ENCODE data around the gene KCTD14.
"Not testable (repeated sequence)": the region's sequence is repeated elsewhere in the genome, so short reads cannot be mapped to it uniquely, and the experiment has no call there.

Gene KCTD14

DNA sequence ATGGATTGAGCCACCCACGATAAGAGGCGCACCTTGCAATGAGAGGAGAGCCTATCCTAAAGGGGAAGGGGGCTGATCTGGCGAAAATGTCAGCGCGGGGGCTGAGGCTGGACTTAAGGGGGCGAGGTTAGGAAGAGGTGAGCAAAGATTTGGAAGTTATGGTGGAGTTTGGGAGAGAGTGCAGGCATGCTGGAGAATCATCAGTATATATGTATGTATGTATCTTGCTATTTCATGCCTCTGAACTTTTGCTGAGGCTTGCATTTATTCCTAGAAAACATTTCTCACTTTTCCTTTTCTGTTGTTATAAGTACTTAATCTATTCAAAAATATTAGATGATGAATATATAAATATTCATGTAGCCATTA is 23.4 kb upstream of the KCTD14 start:
- DNase-seq, result no peak

DNA sequence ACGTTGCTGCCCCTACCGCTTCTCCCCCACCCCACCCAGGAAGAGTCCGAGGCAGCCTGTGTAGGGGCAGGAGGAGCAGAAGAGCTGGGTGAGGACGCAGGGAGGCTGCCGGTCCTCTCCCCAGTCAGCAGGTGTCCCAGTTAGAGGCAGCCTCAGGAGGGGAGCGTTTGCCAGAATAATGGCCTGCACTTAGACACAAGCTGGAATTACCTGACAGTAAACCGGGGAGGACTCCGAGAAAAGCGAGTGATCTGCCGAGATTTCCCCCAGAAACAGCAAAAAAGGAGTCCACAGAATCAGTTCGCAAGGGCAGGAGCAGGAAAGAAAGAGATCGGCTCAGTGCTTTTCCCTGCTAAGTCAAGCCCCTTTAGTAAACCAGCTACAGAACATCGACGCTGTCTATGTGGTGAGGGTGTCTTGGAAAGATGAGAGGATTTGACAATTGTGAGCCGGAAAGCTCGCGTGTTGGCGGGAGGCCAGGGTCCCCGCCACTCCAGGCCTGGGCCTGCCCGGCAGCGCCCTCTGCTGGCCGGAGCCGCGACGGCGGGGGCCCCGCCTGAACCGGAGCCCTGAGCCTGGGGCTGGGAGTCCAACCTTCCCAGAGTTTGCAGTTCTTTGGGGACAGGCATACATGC is 22.9 kb upstream of the KCTD14 start:
- peak; percentile 72 for DNase-seq

DNA sequence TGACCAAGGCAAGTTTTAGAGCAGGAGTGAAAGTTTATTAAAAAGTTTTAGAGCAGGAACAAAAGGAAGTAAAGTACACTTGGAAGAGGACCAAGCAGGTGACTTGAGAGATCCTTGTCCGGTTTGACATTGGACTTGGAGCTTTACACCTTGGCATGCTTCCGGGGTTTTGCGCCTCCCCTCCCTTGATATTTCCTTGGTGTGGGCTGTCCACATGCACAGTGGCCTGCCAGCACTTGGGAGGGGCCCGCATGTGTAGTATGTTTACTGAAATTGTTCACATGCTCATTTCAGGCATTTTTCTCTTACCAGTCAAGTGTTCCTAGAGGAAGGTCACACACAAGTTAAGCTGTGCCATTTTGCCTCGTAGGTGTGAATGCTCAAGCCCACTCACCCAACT is 21.6 kb upstream of the KCTD14 start:
- no peak for DNase-seq

DNA sequence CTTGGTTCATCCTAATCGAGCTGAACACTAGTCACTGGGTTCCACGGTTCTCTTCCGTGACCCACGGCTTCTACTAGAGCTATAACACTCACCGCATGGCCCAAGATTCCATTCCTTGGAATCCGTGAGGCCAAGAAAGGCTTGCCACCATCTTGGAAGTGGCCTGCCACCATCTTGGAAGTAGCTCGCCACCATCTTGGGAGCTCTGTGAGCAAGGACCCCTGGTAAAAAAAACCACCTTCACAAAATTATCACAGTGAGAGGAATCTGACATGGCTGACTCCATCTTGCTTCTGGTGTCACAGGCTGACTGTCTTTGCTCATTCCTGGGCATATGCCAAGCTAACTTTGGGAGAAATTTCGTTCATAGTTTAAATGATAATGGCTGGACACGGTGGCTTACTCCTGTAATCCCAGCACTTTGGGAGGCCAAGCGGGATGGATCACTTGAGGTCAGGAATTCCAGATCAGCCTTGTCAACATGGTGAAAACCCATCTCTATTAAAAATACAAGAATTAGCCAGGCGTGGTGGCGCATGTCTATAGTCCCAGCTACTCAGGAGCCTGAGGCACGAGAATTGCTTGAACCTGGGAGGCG is 18.9 kb upstream of the KCTD14 start:
- no peak for DNase-seq

DNA sequence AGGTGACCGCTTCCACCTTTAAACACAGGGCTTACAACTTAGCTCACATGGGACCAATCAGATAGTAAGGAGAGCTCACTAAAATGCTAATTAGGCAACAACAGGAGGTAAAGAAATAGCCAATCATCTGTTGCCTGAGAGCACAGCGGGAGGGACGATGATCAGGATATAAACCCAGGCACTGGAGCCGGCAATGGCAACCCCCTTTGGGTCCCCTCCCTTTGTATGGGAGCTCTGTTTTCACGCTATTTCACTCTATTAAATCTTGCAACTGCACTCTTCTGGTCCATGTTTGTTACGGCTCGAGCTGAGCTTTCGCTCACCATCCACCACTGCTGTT is 18.3 kb upstream of the KCTD14 start:
- not testable (repeated sequence) for DNase-seq

DNA sequence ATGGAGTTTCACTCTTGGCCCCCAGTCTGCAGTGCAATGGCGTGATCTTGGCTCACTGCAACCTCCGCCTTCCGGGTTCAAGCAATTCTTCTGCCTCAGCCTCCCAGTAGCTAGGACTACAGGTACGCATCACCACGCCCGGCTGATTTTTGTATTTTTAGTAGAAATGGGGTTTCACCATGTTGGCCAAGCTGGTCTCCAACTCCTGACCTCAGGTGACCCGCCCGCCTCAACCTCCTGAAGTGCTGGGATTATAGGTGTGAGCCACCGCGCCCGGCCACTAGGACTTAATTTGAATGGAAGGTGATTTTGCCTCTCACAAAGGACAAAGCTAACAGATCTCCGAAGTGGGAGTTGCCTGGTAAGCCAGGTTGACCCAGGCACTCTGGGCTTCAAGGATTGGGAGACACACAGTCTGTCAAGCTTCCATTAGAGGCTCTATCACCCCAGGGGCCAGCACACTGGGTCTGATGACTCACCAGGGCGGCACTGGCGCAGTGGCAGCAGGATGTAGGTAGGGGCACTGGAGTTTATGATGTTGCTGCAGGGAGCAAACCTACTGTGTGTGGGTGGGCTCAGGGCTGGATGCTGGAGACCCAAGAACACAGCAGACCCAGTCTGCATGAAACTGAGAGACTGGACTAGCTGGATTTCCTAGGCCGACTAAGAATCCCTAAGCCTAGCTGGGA is 17.8 kb upstream of the KCTD14 start:
- no peak for DNase-seq

DNA sequence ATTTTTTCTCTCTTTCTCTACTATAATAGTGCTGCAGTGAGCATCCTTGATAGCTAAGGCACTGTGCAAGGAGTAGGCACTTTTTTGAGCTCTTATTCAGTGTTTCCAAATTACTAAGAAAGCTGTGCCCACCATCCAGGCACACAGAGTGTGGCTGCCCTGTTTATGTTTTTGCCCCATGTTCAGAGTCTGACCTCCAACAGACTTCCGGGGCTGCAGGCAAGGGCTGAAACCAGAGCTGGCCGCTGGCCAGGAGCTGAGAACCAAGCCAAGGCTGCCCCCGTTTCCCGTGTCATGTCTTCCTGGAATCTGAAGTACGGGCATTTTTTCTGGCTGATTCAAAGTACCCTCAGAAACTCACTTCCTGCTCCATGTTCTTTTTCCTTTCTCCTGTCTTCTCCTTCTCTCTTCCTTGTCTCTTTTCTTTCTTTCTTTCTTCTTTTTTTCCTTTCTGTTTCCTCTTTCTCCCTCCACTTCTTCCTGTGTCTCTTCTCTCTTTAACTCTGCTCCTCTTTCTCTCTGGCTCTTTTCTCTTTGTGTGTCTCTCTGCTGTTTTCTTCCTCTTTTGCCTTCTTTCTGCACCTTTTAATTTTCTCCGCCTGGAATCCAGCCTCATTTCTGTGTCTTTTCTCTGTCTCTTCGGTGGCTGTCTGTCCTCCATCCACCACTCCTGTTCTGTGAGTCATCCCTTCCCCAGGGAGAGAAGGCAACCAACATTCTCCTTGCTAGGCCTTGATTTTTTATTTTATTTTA is 17.0 kb upstream of the KCTD14 start:
- DNase-seq, result no peak

DNA sequence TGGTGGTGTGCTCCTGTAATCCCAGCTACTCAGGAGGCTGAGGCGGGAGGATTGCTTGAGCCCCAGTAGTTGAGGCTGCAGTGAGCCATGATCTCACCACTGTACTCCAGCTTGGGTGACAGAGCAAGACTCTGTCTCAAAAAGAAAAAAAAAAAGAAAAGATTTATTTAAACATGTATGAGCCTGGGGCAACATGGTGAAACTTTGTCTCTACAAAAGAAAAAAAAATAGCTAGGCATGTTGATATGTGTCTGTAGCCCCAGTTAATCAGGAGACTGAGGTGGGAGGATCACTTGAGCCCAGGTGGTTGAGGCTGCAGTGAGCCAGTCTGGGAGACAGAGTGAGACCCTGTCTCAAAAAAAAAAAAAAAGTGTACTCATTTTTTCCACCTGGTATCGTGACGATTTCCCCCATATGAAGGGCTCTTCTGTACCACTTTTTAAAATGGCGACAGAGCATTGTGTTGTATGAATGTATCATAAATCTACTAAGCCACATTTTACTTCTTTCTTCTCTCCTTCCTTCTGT is 16.4 kb upstream of the KCTD14 start:
- DNase-seq, result no peak

DNA sequence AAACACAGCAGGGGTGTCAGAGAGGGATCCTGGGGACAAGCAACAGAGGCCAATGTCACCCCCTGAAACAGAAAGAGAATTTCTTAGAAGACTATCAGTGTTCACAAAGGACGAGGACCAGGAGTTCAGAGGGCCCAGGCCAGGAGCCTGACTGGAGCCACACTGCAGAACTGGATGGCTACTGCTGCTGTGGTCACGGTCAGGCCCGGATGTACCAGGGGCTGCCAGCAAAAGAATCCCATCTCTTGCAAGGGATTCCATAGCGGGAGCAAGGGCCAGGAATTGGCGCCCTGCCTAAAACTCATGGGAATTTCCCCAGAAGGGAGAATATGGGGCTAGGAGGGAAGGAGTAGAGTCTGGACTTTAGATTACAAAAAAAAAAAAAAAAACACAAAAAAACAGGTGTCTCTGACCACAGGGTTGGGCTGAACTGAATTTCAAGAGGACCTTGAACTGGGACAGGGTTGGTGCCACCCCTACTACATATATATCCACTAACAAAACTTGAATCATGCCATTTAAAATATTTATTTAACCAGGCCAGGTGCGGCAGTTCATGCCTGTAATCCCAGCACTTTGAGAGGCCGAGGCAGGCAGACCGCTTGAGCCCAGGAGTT is 15.7 kb upstream of the KCTD14 start:
- DNase-seq, result no peak

DNA sequence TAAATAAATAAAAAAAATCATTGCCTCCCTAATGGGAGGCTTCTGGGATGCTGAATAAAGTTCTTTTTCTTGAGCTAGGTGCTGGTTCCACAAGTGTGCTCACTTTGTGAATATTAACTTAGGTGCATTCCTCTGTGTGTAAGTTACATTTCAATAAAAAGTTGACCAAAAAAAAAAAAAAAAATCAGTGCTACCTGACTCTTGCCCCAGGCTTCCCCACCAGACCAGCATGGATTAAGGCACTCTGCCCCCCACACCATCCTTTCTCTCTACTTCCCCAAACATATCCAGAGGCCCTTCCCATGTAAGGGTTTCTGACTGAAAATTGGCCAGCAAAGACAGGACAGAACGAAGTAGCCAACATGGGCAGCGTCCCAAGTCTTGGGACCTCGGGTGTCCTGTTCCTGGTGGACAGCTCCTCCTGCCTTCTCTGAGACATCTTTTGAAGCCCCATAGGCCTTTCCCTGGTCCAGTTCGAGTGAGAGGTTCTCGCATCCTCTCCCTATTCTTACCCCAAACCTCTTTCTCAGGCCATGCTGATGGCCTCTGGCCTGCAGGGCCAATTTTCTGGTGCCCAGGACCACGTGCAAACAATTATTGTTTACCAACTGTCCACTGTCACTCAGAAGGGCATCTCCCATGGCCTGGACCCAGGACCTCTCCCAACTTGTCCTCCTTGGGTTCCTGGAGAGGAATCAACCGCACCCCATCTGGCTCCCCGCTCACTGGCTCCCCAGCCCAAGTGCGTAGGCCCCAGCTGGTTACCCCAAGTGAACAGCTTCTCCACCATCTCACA is 14.9 kb upstream of the KCTD14 start:
- DNase-seq, result no peak

DNA sequence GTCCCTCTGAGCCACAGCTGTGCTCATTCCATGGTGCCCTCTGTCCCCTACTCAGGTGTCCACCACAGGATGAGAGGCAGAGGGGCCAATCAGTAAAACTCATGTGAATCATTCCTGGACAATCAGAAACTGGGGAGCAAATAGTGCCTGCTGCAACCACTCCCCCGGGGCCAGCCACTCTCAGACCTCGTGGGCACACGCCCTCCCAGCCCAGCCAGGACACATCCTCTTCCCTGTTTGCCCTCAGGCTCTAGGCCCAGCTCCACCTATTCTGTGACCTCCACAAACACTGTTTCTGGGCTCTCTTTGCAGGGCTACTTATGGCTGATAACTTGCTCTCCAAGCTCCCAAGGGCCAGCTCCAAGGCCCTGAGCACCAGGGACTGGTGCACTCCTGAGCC is 14.0 kb upstream of the KCTD14 start:
- DNase-seq, result no peak

DNA sequence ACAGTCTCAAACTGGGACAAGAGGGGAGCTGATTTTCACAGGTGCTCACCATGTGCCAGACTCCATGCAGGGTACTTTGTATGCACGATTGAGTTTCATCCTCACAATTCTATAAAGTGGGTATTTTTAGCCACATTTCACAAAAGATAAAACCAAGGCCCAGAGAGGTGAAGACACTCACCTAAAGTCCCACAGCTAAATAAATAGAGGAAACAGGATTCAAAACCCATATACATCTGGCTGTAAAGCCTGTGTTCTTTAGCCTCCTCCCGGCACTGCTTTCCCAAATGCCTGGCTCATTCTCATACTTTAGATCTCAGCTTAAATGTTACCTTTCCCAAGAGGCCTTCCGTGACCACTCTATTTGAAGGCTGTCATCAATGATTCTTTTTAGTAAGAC is 13.2 kb upstream of the KCTD14 start:
- DNase-seq, result no peak

DNA sequence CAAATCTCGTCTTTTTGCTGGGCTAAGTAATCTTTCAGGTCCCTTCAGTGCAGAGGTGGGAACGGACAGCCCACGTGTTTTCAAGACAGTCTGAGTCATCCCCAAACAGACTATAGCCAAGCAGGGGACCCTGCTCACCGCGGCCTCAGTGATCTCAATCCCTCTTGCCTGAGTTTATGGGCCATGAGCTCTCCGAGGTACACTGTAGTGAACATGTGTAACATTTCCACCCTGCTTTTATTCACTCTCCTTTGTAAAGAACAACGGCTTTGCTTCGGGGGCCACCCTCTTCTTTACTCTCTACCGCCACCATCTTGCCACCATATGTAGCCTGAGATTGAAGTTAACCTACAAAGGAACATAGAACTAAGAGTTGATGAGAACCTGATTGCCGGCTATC is 11.5 kb upstream of the KCTD14 start:
- DNase-seq, result no peak

DNA sequence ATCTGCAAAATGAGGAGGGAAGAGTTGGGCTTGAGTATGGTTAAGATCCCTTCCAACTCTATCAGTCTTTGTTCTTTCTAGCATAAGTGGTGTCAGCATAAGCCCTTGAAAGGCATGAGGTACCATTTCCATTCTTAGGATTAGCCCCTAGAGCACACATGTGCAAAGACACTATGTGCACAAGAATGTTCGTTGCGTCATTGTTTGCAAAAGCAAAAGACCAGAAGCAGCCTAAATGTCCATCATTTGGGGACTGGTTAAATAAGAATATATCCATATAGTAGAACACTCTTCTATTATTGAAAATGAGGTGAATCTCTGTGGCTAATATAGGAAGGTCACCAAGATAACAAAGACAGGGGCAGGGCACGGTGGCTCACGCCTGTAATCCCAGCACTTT is 10.0 kb upstream of the KCTD14 start:
- DNase-seq, result no peak

DNA sequence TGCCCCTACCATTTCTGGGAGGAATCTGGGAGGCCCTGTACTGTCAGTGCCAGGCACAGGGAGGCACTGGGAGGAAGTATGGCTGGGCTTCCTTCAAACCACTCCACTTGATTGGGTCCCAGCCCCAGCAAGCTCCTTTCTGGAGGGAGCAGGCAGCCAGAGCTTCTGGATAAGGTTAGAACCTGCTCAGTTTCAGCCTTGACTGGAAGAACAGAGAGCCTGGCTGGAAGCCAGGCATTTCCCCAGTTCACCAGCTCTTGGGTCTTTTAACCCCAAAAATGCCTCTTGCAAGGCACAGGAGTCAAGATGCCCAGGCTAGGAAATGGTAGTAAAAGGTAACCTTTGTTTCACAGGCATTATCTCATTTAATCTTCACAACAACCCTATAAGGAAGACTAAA is 9.0 kb upstream of the KCTD14 start:
- no peak for DNase-seq

DNA sequence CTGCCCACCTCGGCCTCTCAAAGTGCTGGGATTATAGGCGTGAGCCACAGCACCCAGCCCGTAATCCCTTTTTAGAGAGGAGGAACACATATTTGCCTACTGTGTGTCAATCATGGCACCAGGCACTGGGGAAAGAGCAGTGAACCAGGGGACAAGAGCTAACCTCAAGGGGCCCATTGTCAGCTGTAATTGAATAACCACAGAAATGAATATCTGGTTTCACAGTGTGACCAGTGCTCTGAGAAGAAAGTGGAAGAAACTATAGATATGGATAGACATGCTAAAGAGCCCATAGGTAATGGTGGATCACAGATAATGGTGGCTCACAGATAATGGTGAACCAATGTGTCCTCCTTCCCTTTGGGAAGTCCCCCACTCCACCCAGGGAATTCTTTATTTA is 8.6 kb upstream of the KCTD14 start:
- DNase-seq, result no peak

DNA sequence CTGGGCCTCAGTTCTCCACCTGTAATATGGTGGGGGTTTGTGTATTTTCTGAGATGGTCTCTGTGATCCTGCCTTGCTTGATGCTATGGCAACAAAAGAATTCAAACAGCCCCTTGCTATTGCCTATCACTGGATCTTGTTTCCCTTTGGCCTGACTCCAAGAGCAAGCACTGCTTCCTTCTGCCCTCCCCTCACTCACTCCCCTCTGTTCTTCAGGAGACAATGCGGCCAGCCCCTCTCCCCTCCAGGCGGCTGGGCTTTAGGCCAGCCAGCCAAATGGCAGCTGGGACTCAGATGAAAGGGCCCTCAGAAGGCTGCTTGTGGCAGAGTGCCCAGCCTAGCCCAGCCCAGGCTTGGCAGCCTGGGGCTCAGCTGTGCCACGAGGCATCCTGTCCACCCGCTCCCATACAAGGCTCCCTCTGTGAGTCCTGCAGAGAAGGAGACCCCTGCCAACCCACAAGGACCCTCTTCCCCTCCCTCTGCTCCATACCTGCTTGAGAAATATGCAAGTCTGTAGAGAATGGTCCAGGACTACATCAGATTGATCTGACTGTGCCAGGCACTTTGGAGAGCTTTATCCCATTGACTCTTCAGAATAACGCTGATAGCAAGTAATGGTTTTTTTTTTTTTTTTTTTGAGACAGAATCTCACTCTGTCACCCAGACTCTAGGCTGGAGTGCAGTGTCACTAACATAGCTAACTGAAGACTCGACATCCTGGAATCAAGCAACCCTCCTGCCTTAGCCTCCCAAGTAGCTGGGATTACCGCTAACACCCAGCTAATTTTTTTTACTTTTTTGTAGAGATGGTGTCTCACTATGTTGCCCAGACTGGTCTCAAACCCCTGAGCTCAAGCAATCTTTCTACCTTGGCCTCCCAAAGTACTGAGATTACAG is 7.6 kb upstream of the KCTD14 start:
- no peak for DNase-seq

DNA sequence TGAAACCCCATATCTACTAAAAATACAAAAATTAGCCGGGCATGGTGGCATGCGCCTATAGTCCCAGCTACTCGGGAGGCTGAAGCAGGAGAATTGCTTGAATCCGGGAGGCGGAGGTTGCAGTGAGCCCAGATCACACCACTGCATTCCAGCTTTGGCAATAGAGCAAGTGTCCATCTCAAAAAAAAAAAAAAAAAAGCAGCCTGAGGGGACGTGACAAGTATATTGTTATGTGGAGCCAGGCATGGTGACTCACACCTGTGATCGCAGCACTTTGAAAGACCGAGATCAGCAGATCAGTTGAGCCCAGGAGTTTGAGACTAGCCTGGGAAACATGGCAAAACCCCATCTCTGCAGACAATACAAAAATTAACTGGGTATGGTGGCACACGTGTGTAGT is 5.3 kb upstream of the KCTD14 start:
- DNase-seq, result not testable (repeated sequence)

DNA sequence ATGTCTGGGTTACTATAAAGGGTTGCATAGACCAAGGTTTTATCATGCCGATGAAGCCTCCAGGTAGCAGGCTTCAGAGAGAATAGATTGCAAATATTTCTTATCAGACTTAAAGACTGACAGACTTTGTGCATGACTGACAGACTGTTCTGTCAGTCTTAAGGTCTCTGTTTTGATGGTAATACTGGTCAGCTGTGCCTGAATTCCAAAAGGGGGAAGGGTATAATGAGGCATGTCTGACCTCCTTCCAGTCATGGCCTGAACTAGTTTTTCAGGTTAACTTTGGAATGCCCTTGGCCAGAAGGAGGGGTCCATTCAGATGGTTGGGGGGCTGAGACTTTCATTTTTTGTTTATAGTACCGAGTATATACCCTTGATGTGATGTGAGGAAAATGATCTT is 4.7 kb upstream of the KCTD14 start:
- no peak for DNase-seq

DNA sequence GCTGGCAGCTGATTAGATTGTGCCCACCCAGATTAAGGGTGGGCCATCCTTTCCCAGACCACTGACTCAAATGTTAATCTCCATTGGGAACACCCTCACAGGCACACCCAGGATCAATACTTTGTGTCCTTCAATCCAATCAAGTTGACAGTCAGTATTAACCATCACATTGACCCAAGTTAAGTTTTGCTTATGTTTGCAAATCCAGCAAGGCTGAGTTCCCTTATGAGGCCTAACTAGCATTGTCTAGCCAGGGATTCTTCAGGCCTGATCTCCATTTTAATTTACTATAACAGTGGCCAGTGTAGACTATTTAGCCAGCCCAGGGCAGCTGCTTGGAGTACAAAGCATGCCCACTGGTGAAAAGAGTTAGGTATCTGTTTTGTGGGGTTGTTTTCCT is 2.3 kb upstream of the KCTD14 start:
- DNase-seq, result no peak

DNA sequence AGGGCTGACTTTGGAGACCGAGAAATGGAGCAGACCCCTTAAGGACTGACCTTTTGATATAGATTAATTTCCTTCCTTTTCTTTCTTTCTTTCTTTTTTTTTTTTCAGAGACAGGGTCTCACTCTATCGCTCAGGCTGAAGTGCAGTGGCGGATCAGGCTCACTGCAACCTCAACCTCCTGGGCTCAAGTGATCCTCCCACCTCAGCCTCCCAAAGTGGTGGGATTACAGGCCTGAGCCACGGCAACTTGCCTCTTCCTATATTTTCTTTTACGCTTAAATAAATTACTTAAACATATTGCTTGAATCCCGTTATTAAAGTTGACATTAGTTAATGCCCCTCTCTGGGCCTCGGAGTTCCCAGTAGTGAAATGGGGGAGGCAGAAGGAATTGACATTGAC is 350 bp upstream of the KCTD14 start:
- DNase-seq, result no peak

Measured in effector CD8-positive, alpha-beta T cell (primary cell).